Ovary (tissue), 3 donors: ENCODE data around the gene ANKZF1.
A peak's percentile ranks its signal among the peaks of the same experiment; 100 is the strongest.

Source experiments
- CTCF ChIP-seq, 3 donors: fragments of 450-650 bp in 2 of 3; fragments of 200-600 bp in 1 of 3; IDR thresholded peaks; one replicate each; pipeline versions ENCODE4 v1.5.1 to v1.8.0; 2016 to 2022; ENCODE audit warnings: antibody characterized with exemption in 3 of 3, mild to moderate bottlenecking in 1 of 3
- EP300 ChIP-seq: sonication (generic); formaldehyde crosslinking; IDR thresholded peaks from one replicate; pipeline ENCODE4 v1.6.1; 2017; ENCODE audit warnings: antibody characterized with exemption
- POLR2A ChIP-seq: fragments of 450-650 bp; IDR thresholded peaks from one replicate; pipeline ENCODE4 v1.6.1; 2017; ENCODE audit warnings: antibody characterized with exemption, mild to moderate bottlenecking, moderate library complexity
- donor health status: DM: no; HTN: no; CAD: no.

- peak; percentile 89 for TF ChIP-seq POLR2A
- TF ChIP-seq CTCF (IDR thresholded peaks at IDR 0.05), result peak in 2 of 3 donors; percentile 31
- no peak for TF ChIP-seq EP300
These were observed 24.4 kb downstream of the ANKZF1 start, which contains the start of gene TUBA4A for GRCh38 chr2:219253753-219254589.
